Measurements from ENCODE around the gene CDH6.

CDH6 gene

DNA sequence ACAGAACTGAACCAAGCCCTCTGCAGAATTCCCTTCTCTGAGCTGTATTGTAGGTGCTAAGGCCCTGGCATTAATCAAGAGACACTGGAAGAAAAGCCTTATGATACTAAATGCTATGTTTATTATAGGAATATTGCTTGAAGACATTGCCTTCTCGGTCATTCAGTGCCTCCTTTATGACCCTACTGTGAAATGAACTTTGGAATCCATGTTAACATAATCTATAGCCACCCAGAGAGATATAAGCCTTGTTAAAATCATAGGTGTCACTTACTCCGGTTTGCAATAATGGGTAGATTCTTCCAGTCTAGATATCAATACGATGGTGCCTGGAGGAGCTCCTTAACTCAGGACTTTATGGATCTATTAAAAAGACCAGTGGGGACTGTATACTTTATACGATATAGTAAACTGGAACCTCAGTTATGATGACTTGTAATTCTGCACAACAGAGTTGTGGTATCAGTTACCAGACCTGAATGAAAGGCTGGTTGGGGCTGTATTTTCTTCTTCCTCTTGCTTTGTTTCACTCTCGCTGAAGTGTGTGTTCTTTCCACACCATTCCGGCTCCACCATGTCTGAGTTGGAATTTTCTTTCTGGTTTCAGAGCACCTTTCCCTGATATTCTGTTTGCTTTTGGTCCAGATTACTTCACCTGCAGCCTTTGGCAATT, 183.9 kb downstream of the CDH6 start:
- DNase-seq (ENCODE audit: low read depth), result no peak

- DNase-seq (ENCODE audit: low read depth), result no peak
These were observed 184.7 kb downstream of the CDH6 start for GRCh38 chr5:31378136-31378535.
